HFF-Myc (cell line): ENCODE measurements around the gene IRF5.

ENCODE experiments used
- DNase-seq: peaks from one replicate; pipeline ENCODE4 v3.0.0-alpha.2; 2011; ENCODE audit warnings: low read depth; ENCODE audit errors: extremely low read depth
- H3K4me3 ChIP-seq: replicated peaks from 2 replicates; pipeline ENCODE4 v1.5.1; 2011; ENCODE audit warnings: low read depth, mild to moderate bottlenecking, control low read depth, low read length
- TF ChIP-seq, protein P1 (sequence below): IDR thresholded peaks from 2 replicates; pipeline ENCODE4 v1.5.1; 2012; ENCODE audit warnings: mild to moderate bottlenecking, low read depth, low read length, control low read depth; ENCODE audit errors: missing control alignments

IRF5 gene

DNA sequence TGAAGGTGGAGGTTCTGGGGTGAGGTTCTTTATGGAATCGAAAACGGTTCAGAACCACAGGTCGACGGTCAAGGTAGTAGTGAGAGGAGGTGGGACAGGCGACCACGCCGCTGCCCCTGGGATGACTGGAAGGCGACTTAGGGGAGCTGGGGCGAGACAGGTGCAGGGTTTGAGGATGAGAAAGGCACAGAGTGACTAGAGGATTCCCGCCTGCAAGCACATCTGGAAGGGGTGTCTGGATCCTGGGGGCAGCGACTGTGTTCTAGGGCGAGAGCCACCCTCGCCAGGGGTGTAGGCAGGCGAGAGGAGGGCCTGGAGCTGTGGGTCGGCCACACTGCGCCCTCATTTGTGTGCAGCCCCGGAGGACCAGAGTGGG lies 468 bp upstream of the IRF5 start:
- TF ChIP-seq, protein P1, sequence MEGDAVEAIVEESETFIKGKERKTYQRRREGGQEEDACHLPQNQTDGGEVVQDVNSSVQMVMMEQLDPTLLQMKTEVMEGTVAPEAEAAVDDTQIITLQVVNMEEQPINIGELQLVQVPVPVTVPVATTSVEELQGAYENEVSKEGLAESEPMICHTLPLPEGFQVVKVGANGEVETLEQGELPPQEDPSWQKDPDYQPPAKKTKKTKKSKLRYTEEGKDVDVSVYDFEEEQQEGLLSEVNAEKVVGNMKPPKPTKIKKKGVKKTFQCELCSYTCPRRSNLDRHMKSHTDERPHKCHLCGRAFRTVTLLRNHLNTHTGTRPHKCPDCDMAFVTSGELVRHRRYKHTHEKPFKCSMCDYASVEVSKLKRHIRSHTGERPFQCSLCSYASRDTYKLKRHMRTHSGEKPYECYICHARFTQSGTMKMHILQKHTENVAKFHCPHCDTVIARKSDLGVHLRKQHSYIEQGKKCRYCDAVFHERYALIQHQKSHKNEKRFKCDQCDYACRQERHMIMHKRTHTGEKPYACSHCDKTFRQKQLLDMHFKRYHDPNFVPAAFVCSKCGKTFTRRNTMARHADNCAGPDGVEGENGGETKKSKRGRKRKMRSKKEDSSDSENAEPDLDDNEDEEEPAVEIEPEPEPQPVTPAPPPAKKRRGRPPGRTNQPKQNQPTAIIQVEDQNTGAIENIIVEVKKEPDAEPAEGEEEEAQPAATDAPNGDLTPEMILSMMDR, result no peak
- no peak for DNase-seq
- no peak overlapping the region for H3K4me3 ChIP-seq

DNA sequence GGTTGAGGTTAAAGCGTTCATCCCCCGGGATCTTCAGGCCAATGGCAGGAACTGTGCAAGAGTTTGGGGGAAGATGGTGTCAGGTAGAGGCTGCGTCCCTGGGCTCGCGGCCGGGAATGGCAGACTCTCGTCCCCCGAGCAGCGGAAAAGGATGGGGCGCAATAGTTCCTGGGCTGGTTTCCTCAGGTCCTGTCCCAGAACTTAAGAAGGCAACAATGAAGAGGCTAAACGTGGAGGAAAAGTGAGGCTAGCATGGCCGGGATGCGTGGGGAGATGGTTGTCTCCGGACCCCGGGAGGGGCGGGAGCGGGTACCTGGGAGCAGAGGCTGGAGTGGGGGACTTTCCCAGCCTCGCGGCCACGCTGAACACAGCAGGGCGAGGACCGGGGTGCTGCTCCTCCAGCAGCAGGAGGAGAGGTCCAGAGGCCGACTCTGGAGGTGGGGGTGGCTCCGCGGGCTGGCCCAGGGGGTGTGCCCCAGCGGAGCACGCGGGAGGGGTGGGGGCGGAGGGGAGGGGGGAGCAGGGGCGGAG lies 882 bp downstream of the IRF5 start:
- DNase-seq, result no peak
- H3K4me3 ChIP-seq, result peak overlapping the region; percentile 34
- TF ChIP-seq, protein P1, result no peak

DNA sequence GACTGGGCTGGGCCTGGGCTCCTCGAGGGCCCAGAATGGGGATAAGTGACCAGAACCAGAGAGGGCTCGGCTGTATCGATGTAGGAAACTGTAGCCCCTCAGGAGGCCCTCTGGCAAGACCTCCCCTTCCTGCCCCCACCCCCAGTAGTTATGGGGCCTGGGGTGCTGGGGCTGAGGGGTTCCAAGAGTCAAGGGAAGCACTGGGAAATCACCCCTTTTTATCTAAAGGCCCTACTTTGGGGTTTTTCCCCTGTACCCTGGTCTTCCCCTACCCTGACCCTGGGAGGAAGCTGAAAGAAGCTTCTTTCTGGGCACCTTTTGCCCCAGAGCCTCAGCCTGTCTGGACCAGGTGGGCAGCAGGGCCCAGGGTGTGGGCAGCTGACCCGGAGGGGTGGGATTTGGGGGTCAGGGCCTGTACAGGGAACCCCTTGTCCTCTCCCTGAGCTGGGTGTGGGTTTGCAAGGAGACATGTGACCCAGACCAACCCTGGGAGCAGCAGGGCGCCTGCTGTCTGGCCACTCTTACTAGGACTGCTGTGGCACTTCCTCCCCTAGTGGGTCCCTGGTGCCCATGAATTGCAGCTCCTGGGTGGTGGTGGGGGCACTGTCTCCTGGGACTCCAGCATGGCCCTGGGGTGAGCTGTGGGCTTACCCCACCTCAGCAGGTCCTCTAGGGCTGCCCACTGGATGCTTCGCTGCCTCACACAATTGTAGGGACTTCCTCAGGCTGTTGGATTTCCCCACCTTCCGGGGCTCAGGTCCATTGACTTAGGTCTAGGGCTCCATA lies 1.5 kb downstream of the IRF5 start:
- TF ChIP-seq, protein P1, result no peak
- DNase-seq, result no peak
- no peak overlapping the region for H3K4me3 ChIP-seq

DNA sequence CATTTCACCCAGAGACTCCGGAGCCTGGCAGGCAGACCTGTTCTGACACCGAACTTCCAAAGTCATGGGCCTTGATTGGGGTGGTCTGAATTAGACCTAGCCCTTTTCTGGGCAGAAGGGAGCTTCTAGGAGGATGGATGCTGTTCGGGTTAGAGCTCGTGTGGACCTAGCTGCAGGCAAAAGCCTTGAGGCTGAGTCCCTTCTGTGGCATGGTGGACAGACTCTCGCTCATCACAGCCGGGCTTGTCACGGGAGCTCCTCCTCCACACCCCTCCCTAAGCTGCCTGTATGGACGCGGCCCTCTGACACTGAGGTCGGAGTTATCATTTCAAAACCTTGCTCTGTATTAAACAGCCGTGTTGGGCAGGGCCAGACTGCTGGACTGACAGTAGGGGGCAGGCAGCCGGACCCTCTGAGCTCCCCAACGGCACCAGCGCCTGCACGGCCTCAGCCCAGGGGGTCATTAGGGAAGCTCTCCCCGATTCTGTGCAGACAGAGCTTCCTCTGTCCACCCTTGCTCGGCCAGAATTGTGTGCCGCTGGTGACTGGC lies 2.2 kb downstream of the IRF5 start:
- no peak overlapping the region for H3K4me3 ChIP-seq
- TF ChIP-seq, protein P1, result no peak
- DNase-seq, result no peak

DNA sequence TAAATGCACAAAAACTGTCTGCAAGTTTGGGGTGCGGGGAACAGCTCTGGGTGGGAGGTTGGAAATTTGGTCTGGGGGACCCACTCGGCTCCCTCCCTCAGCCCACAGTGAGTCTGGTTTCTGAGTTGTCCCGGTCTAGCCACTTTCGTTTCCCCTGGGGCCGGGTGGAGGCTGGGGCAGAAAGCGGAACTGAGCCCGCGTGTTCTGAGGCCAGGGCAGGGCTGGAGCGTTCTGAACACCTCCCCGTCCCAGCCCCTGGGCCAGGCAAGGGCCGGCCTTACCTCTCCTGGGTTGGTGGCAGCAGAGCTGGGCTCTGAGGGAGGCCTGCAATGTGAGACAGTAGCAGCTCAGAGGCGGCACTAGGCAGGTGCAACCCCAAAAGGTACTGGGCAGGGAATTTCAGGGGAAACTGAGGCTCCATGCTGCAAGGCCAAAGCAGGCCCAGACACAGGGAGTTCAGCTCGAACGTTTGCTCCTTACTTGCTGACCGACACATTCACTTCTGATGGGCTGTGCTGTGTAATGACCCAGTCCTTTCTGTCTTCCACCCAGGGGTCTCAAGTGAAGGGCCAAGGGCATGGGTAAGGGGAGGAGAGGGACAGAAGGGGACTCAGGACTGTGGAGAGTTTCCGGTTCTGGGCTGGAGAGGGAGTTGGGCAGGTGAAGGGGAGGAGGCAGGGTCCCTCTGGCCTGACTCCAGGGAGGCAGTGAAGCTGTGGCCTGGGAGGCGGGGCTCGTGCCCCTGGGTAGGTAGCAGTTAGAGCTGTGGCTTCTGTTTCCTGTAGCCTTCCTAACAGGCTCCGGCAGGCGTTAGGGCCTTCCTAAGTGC lies 3.0 kb downstream of the IRF5 start:
- TF ChIP-seq, protein P1, result no peak
- DNase-seq, result no peak
- H3K4me3 ChIP-seq, result no peak overlapping the region

DNA sequence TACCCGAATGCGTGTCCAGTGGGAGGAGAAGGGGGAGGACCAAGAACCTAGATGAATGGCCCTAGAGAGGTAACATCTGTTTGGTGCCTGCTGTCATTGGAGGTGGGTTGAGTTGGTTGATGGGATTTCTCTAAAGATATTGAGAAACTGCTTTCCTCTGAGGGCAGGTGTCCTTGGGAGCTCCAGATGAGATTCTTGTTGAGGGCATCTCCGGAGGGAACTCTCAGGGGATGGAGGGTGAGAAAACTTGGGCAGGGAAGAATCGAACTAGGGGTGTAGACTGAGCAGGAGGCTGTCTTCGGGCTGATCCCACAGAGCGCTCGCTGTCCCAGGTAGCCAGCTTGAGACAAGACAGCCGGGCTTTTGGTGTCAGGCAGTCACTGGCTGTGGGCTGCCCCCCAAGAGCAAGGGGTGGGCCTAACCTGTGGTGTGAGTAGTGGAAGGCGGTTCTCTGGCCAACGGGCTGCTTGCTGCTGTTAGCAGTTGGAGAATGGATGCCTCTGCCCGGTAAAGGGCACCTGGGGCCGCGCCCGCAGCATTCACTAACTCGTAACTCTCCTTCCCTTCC lies 3.7 kb downstream of the IRF5 start:
- no peak overlapping the region for H3K4me3 ChIP-seq
- no peak for DNase-seq
- TF ChIP-seq, protein P1, result no peak
